Ectodermal cell (in vitro differentiated cells): ENCODE results near the gene MUC5B.
"Not testable (repeated sequence)": the region's sequence is repeated elsewhere in the genome, so short reads cannot be mapped to it uniquely, and the experiment has no call there.

Experiments used
- H3K27ac ChIP-seq: 2 replicates; pipeline ENCODE4 v1.7.0; 2013; ENCODE audit warnings: mild to moderate bottlenecking, low read depth, low read length; ENCODE audit not compliant: insufficient read depth, poor library complexity, severe bottlenecking
- H3K27me3 ChIP-seq: 2 replicates; pipeline ENCODE4 v1.7.0; 2013; ENCODE audit warnings: mild to moderate bottlenecking, low read length; ENCODE audit not compliant: insufficient read depth, control insufficient read depth, poor library complexity, severe bottlenecking
- H3K36me3 ChIP-seq: one replicate; pipeline ENCODE4 v1.7.0; 2013; ENCODE audit warnings: low read length; ENCODE audit not compliant: control insufficient read depth, insufficient read depth
- H3K4me1 ChIP-seq: one replicate; pipeline ENCODE4 v1.7.0; 2013; ENCODE audit warnings: low read length; ENCODE audit not compliant: control insufficient read depth, insufficient read depth
- H3K4me3 ChIP-seq: 2 replicates; pipeline ENCODE4 v1.7.0; 2013; ENCODE audit warnings: low read depth, low read length, control low read depth; ENCODE audit not compliant: insufficient read depth
- H3K9me3 ChIP-seq: 2 replicates; pipeline ENCODE4 v1.7.0; 2013; ENCODE audit warnings: mild to moderate bottlenecking, low read length, moderate library complexity; ENCODE audit not compliant: control insufficient read depth
- WGBS, 2 experiments: methylation state at CpG; one replicate each; pipeline ENCODE4 v1.1.7; 2013; ENCODE audit warnings: missing lambda C conversion rate in 2 of 2; 5-methylcytosine and 5-hydroxymethylcytosine counted together

Gene MUC5B

DNA sequence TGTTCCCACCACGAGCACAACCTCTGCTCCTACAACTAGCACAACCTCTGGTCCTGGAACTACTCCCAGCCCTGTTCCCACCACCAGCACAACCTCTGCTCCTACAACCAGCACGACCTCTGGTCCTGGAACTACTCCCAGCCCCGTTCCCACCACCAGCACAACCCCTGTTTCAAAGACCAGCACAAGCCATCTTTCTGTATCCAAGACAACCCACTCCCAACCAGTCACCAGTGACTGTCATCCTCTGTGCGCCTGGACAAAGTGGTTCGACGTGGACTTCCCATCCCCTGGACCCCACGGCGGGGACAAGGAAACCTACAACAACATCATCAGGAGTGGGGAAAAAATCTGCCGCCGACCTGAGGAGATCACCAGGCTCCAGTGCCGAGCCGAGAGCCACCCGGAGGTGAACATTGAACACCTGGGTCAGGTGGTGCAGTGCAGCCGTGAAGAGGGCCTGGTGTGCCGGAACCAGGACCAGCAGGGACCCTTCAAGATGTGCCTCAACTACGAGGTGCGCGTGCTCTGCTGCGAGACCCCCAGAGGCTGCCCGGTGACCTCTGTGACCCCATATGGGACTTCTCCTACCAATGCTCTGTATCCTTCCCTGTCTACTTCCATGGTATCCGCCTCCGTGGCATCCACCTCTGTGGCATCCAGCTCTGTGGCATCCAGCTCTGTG, 30.9 kb upstream of the MUC5B start:
- 86% methylated on average over 20 to 22 of the region's 22 CpGs for WGBS, 2 experiments

DNA sequence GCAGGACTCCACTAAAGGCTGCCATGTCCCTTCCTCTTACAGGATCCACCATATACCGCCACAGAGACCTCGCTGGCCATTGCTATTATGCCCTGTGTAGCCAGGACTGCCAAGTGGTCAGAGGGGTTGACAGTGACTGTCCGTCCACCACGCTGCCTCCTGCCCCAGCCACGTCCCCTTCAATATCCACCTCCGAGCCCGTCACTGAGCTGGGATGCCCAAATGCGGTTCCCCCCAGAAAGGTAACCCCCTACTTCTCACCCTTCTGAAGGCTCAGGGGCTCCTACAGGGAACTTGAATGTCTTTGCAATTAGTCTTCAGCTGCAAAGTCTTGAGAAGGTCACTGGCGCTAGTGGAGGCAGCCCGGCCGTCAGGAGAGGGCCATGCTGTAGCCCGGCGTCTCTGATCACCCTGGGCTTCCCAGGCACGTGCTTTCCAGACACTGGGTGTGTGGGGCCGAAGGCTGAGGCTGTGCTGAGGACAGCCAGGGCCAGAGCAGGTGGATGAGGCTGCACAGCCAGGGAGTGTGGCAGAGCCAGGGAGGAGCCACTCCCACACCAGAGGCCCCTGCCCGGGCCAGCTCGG, 30.0 kb upstream of the MUC5B start:
- WGBS, 2 experiments = 90 to 91% methylated on average over 17 of the region's 17 CpGs

More for the DNA sequence above, 30.9 kb upstream of the MUC5B start:
- not testable (repeated sequence) for H3K4me3 ChIP-seq, H3K27me3 ChIP-seq, H3K9me3 ChIP-seq, H3K4me1 ChIP-seq, H3K27ac ChIP-seq, H3K36me3 ChIP-seq

DNA sequence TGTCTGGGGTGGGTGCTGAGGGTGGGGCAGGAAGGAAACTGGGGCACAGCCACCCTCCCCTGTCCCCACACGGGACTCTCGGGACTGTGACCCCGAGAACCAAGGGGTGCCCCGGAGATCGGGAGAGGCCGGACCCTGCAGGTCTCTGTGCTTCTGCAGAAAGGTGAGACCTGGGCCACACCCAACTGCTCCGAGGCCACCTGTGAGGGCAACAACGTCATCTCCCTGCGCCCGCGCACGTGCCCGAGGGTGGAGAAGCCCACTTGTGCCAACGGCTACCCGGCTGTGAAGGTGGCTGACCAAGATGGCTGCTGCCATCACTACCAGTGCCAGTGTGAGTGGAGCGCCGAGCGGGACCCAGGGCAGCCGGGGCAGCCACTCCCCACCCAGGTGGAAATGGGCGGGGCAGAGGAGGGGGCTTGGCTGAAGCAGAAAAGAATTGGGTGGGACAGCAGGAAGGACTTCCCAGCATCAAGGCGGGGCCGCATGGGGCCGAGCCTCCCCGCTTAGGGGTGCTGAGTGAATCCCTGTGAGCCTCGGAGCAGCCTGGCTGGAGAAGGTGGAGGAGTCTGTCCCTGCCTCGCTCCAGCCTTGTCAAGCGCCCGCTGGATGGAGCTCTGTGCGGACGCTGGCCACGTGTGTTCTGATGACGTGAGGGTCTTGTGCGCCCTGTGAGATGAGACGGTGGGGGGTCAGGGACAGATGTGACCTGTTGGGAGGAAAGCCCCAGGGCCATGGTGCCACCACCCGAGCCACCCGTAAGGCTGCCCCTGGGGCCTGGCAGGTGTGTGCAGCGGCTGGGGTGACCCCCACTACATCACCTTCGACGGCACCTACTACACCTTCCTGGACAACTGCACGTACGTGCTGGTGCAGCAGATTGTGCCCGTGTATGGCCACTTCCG, 29.3 kb upstream of the MUC5B start:
- 92 to 93% methylated on average over 43 of the region's 43 CpGs for WGBS, 2 experiments
- Histone ChIP-seq H3K4me3 (no peak overlapping the region), H3K4me1 (no peaks in the 10 kb centered on the region), H3K27me3 (no peaks in the 10 kb centered on the region), H3K27ac (no peak overlapping the region), H3K9me3 (no peaks in the 10 kb centered on the region), H3K36me3 (no peaks in the 10 kb centered on the region)

More for the DNA sequence above, 30.0 kb upstream of the MUC5B start:
- Histone ChIP-seq H3K4me1 (no peaks in the 10 kb centered on the region), H3K27me3 (no peaks in the 10 kb centered on the region), H3K9me3 (no peaks in the 10 kb centered on the region), H3K36me3 (no peaks in the 10 kb centered on the region), H3K27ac (no peak overlapping the region), H3K4me3 (no peak overlapping the region)

DNA sequence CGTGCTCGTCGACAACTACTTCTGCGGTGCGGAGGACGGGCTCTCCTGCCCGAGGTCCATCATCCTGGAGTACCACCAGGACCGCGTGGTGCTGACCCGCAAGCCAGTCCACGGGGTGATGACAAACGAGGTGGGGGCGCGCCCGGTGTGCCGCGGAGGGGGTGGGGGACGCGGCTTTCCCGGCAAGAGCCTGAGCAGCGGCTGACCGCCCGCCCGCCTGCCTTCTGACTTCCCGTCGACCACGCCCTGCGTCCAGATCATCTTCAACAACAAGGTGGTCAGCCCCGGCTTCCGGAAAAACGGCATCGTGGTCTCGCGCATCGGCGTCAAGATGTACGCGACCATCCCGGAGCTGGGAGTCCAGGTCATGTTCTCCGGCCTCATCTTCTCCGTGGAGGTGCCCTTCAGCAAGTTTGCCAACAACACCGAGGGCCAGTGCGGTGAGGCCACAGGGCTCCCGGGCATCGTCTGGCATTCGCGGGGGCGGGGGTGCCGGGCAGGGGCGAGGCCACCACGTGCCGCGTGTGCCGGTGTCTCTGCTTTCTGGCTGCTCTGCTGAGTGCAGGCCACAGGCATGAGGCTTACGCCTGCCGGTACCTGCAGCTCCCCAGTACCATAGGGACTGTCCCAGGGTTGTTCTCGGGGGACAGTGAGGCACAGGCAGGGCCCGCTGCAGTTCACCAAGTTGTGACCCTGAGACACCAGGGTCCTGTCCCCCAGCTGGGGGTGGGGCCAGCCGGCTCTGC, 28.5 kb upstream of the MUC5B start:
- no peak overlapping the region for H3K4me3 ChIP-seq
- H3K27me3 ChIP-seq = no peaks in the 10 kb centered on the region
- H3K27ac ChIP-seq = no peak overlapping the region
- no peaks in the 10 kb centered on the region for H3K4me1 ChIP-seq
- 94 to 95% methylated on average over 59 of the region's 59 CpGs for WGBS, 2 experiments
- H3K9me3 ChIP-seq = no peaks in the 10 kb centered on the region
- no peaks in the 10 kb centered on the region for H3K36me3 ChIP-seq

DNA sequence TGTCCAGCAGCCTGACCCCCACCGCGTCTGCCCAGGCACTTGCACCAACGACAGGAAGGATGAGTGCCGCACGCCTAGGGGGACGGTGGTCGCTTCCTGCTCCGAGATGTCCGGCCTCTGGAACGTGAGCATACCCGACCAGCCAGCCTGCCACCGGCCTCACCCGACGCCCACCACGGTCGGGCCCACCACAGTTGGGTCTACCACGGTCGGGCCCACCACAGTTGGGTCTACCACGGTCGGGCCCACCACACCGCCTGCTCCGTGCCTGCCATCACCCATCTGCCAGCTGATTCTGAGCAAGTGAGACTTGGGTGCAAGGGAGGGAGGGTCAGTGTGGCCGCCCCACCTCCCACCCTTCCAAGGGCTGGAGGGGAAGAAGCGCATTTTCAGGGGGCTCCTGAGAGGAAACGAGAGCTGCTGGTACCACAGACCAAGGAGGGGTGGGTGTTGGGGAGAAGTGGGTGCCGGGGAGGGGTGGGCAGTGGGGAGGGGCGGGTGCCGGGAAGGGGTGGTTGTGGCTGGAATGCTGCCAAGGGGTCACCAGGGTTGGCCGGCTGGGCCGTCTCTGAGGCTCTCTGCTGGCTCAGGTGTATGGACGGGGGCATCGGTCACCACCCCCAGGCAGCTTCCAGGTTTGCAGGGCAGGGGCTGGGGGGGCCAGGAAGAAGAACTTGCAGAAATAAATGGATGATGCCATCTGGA, 27.7 kb upstream of the MUC5B start:
- H3K9me3 ChIP-seq = no peaks in the 10 kb centered on the region
- no peaks in the 10 kb centered on the region for H3K36me3 ChIP-seq
- no peak overlapping the region for H3K27ac ChIP-seq
- H3K4me3 ChIP-seq = no peak overlapping the region
- H3K4me1 ChIP-seq = no peaks in the 10 kb centered on the region
- H3K27me3 ChIP-seq = no peaks in the 10 kb centered on the region
- WGBS, 2 experiments = 89 to 91% methylated on average over 32 of the region's 32 CpGs

DNA sequence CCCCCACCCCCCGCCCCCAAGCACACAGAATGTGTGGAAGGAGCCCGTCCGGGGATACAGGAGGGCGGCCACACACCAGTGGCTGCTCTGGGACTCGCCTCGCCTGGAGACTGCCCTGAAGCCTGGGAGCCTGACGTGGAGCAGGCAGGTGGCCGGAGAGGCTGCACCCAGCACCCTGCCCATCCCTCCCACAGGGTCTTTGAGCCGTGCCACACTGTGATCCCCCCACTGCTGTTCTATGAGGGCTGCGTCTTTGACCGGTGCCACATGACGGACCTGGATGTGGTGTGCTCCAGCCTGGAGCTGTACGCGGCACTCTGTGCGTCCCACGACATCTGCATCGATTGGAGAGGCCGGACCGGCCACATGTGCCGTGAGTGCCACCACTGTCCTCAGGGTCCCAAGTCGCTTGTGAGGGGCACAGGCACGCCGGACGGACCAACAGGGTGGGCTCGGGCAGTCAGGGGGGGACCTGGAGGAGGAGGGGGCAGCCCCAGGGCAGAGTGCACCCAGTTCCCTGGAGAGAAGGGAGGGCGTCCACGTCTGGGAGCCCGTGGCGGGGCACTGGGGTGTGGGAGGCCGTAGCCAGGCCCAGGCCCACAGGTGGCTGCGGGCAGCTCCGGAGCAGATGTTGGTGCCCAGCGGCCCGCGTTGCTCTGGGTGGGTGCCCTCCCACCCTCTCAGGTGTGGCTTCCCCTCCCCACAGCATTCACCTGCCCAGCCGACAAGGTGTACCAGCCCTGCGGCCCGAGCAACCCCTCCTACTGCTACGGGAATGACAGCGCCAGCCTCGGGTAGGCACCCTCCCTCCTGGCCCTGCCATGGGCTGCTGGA, 27.0 kb upstream of the MUC5B start:
- WGBS, 2 experiments = 94% methylated on average over 41 of the region's 41 CpGs
- Histone ChIP-seq H3K9me3 (no peaks in the 10 kb centered on the region), H3K36me3 (no peaks in the 10 kb centered on the region), H3K27ac (no peak overlapping the region), H3K4me1 (no peaks in the 10 kb centered on the region), H3K27me3 (no peaks in the 10 kb centered on the region), H3K4me3 (no peak overlapping the region)

DNA sequence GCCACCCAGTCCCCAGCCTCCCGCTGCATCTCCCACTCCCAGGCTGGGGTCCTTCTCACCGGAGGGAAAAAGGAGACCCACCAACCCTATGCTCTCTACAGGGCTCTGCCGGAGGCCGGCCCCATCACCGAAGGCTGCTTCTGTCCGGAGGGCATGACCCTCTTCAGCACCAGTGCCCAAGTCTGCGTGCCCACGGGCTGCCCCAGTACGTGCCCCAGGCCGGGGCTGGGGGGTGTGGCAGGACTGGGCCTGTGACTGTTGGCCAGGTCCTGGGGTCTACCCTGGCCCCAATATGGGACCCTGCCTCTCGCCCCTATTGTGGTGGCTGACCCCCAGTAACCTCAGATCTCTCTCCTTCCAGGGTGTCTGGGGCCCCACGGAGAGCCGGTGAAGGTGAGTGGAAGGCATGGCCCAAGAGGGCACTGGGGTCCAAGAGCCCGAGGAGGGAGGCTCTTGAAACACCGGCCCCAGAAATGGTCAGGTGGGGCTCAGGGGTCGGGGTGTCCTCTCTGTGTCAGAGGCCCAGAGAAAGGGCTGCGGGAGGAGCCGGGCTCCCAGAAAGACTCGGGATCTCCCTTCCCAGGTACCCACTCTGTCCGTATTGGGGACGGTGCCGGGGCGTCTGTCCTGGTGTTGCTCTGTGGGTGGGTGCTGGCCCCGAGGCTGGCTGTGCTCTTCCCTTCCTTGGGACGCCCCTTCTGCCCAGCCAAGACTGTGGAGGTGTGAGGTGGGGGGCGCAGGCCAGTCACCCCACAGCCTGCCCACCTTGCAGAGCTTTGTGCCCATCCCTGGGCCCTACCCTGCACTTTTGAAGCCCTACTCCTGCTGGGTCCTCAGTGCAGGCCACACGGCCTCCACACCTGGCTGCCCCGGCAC, 26.1 kb upstream of the MUC5B start:
- no peak overlapping the region for H3K4me3 ChIP-seq
- no peaks in the 10 kb centered on the region for H3K27me3 ChIP-seq
- H3K27ac ChIP-seq = no peak overlapping the region
- no peaks in the 10 kb centered on the region for H3K36me3 ChIP-seq
- 89 to 91% methylated on average over 28 of the region's 28 CpGs for WGBS, 2 experiments
- H3K9me3 ChIP-seq = no peaks in the 10 kb centered on the region
- no peaks in the 10 kb centered on the region for H3K4me1 ChIP-seq

DNA sequence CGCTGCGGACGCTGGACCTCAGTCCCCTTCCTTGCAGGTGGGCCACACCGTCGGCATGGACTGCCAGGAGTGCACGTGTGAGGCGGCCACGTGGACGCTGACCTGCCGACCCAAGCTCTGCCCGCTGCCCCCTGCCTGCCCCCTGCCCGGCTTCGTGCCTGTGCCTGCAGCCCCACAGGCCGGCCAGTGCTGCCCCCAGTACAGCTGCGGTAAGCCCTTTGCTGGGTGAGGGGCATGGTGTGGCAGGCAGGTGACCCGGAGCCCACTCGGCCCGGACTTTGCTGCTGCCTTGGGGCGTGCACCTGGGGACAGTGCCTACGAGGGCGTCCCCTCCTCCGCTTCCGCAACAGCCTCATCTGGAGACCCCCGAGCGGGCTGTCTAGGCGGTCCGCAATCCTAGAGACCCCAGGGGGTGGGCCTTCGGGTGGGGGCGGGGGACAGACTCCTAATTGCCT, 25.4 kb upstream of the MUC5B start:
- no peaks in the 10 kb centered on the region for H3K36me3 ChIP-seq
- H3K4me1 ChIP-seq = no peaks in the 10 kb centered on the region
- 92% methylated on average over 29 of the region's 29 CpGs for WGBS, 2 experiments
- no peaks in the 10 kb centered on the region for H3K9me3 ChIP-seq
- no peaks in the 10 kb centered on the region for H3K27me3 ChIP-seq
- no peak overlapping the region for H3K27ac ChIP-seq
- no peak overlapping the region for H3K4me3 ChIP-seq
